Bronchial epithelial cell (primary cell): ENCODE data around the gene SLC13A4. TPM values are rescaled to one million over a fixed set of nuclear protein-coding genes. Genes with fewer than 3 reads are reported as not detected.

Source experiments
- DNase-seq: peaks from one replicate; pipeline ENCODE4 v3.0.0-alpha.2; 2010; ENCODE audit warnings: low read depth
- FAIRE-seq: peaks from 2 replicates; lab custom pipeline; 2011; peaks lifted over from hg19 to GRCh38; lab: Jason Lieb, UNC
- H3K27me3 ChIP-seq: 2 replicates; pipeline ENCODE4 v1.5.1; 2011; ENCODE audit warnings: low read length; ENCODE audit not compliant: control insufficient read depth, insufficient read depth
- H3K36me3 ChIP-seq: 2 replicates; pipeline ENCODE4 v1.5.1; 2011; ENCODE audit warnings: low read length; ENCODE audit not compliant: control insufficient read depth, insufficient read depth
- H3K4me3 ChIP-seq: 2 replicates; pipeline ENCODE4 v1.5.1; 2011; ENCODE audit warnings: mild to moderate bottlenecking, low read depth, low read length, control low read depth
- total RNA-seq: library from RNA; depleted of rRNA; stranded (reverse); fragments of >200 nt; gene quantifications from 2 replicates; pipeline ENCODE4 v1.2.1, GENCODE V29; 2014
- TF ChIP-seq, protein P1 (sequence below): IDR thresholded peaks from 2 replicates; pipeline ENCODE4 v1.5.1; 2011; ENCODE audit warnings: mild to moderate bottlenecking, moderate library complexity, low read length, control low read depth, inconsistent platforms; ENCODE audit not compliant: insufficient read depth, severe bottlenecking

Gene SLC13A4
- total RNA-seq, 1 donor from 2014 or later, result under 0.01 TPM

DNA sequence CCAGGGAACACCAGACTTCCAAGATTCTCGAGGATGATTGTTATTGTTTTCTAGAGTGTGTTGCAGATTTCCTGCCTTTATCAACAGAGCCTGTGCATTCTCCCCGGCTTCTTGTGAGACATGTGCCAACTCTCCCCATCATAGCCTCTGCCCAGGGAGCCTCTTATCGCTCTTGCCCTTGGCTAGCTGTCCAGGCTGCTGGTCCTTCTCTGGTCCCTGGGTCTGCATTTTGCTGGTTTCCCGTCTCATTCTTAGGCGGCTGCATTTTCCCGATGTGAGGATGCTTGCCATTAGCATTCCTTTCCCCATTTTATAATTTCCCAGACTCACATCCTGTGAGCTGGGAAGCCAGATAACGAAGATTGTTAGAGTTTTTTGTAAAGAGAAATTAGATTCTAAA is 15.2 kb downstream of the SLC13A4 start:
- FAIRE-seq (no peak), DNase-seq (no peak)
- H3K36me3 ChIP-seq, result no peaks in the 10 kb centered on the region
- H3K27me3 ChIP-seq, result no peaks in the 10 kb centered on the region
- TF ChIP-seq, protein P1, sequence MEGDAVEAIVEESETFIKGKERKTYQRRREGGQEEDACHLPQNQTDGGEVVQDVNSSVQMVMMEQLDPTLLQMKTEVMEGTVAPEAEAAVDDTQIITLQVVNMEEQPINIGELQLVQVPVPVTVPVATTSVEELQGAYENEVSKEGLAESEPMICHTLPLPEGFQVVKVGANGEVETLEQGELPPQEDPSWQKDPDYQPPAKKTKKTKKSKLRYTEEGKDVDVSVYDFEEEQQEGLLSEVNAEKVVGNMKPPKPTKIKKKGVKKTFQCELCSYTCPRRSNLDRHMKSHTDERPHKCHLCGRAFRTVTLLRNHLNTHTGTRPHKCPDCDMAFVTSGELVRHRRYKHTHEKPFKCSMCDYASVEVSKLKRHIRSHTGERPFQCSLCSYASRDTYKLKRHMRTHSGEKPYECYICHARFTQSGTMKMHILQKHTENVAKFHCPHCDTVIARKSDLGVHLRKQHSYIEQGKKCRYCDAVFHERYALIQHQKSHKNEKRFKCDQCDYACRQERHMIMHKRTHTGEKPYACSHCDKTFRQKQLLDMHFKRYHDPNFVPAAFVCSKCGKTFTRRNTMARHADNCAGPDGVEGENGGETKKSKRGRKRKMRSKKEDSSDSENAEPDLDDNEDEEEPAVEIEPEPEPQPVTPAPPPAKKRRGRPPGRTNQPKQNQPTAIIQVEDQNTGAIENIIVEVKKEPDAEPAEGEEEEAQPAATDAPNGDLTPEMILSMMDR, result no peak
- no peak overlapping the region for H3K4me3 ChIP-seq

DNA sequence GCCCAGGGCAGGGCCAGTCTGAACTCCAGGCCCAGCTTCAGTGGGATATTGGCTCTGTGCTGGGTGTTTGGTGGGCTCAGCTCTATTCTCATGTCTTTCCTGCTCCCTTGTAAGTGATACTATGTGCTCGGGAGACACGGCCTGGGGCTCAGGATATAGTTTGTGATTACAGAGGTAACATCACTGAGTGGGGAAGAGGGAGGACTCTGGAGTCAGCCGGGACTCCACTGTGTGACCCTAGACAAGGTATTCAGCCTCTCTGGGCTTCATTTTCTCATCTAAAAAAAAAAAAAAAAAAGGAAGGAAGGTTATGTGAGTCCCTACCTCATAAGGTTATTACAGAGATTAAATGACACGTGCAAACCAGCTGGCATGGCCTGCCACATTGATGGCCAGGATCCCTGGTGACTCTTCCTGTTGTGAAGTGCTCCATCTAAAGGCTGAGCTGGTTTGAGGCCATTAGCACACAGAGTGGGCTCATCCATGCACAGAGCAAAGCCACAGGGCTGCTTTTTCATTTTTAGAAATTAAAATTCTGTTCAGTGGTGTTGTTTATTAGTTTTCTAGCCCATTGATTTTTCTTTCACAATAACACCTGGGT is 15.7 kb downstream of the SLC13A4 start:
- Histone ChIP-seq H3K4me3 (no peak overlapping the region), H3K36me3 (no peaks in the 10 kb centered on the region), H3K27me3 (no peaks in the 10 kb centered on the region)
- FAIRE-seq, result no peak
- DNase-seq, result no peak
- TF ChIP-seq, protein P1, result no peak

DNA sequence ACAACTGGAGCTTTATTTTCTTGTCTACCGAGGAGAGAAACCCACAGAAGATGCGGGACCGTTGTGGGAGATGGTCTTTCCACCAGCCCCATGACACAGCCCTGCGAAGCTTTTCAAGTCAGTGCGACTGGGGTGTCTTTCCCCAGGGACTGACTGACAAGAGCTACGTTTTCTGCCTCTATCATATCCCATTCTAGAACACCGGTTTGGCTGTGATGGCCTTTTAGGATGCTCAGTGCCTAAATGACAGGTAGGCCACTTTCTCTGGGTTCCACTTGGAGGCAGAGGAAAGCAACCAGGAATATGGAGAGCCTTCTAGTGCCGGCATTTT is 16.9 kb downstream of the SLC13A4 start:
- no peak for FAIRE-seq
- no peaks in the 10 kb centered on the region for H3K27me3 ChIP-seq
- TF ChIP-seq, protein P1, result no peak

DNA sequence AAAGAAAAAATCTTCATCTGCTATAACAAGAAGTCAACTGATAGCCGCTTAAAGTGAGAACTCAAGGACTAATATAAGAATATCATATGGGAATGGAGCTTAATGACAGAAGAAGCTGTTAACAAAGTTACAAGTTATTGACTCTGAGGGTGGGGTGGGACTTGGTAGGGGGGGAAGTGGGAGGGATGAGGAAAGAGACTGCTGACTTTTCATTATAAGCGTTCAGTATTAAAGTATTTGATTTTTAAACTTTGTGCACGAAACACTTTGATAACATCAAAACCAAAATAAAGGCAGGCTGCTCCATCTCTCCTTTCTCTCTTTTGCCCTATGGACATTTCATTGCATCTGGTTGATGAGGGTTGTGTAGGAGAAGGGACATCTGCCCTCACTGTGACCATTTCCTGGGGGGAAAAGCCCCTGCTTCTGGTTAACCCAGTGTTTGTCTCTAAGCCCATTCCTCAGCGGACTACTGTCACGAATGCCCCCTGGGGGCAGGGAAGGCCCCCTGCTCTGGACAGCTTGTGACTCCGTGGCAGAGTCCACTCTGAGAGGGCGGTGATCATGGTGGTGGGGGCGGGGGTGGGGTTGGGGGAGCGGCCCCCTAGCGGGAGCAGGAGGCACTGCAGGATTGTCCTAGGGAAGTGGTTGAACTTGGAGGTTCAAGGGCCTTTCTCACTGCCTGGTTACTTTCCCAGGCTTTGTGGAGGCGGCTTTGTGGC is 17.4 kb downstream of the SLC13A4 start:
- DNase-seq (no peak), FAIRE-seq (no peak)
- Histone ChIP-seq H3K27me3 (no peaks in the 10 kb centered on the region), H3K36me3 (no peaks in the 10 kb centered on the region), H3K4me3 (no peak overlapping the region)
- TF ChIP-seq, protein P1, result peak; percentile 68

More for the DNA sequence above, 16.9 kb downstream of the SLC13A4 start:
- H3K36me3 ChIP-seq, result no peaks in the 10 kb centered on the region
- no peak for DNase-seq
- H3K4me3 ChIP-seq, result no peak overlapping the region

DNA sequence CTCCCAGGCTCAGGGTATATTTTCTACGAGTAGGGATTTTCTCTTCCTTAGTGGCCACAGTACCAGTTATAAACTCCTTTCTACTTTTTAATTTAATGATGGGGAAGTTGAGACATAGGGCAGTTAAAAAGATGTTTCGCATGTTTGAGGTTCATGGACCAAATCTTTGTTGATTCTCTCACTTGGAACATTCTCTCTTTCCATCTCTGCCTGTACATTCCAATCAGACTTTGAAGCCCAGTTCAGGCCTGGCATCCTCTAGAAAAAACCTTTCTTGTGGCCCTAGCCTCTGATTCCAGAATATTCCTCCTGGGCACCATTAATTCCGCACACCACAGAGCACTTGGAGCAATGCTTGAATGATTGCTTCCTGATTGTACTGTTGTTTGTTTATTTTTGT is 18.5 kb downstream of the SLC13A4 start:
- TF ChIP-seq, protein P1, result no peak
- no peak for DNase-seq
- no peak for FAIRE-seq
- Histone ChIP-seq H3K27me3 (no peaks in the 10 kb centered on the region), H3K4me3 (no peak overlapping the region), H3K36me3 (no peaks in the 10 kb centered on the region)
